ENCODE data around the gene PLEKHA1.

DNA sequence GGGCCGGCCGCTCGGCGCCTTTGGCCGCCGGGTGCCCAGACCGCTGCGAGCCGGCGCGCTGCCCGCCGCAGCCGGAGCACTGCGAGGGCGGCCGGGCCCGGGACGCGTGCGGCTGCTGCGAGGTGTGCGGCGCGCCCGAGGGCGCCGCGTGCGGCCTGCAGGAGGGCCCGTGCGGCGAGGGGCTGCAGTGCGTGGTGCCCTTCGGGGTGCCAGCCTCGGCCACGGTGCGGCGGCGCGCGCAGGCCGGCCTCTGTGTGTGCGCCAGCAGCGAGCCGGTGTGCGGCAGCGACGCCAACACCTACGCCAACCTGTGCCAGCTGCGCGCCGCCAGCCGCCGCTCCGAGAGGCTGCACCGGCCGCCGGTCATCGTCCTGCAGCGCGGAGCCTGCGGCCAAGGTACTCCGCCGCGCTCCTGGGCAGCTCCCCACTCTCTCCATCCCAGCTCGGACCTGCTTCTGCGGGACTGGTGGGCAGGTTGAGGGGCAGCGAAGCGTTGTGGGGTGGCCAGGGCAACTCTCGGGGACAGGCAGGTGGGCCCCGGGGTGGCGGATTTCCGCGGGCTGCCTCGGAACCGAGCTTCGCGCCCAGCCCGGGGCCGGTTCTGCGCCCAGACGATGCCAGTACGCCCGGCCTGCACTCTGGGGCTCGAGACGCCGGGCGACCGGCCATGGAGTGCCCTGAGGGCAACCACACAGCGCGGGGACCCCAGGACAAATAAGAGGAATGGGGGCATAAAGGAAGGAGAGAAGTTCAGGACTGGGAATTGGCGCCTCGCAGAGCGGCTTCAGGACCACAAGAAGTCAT is 87.4 kb downstream of the PLEKHA1 start:
- TF ChIP-seq, protein P1, sequence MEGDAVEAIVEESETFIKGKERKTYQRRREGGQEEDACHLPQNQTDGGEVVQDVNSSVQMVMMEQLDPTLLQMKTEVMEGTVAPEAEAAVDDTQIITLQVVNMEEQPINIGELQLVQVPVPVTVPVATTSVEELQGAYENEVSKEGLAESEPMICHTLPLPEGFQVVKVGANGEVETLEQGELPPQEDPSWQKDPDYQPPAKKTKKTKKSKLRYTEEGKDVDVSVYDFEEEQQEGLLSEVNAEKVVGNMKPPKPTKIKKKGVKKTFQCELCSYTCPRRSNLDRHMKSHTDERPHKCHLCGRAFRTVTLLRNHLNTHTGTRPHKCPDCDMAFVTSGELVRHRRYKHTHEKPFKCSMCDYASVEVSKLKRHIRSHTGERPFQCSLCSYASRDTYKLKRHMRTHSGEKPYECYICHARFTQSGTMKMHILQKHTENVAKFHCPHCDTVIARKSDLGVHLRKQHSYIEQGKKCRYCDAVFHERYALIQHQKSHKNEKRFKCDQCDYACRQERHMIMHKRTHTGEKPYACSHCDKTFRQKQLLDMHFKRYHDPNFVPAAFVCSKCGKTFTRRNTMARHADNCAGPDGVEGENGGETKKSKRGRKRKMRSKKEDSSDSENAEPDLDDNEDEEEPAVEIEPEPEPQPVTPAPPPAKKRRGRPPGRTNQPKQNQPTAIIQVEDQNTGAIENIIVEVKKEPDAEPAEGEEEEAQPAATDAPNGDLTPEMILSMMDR (IDR thresholded peaks at IDR 0.05; ENCODE audit: low read depth, low read length), result no peak
- TF ChIP-seq EZH2phosphoT487 (IDR thresholded peaks at IDR 0.05; ENCODE audit: low read depth), result no peak
